ENCODE results near the gene PLCB4.
A peak's percentile ranks its signal among the peaks of the same experiment; 100 is the strongest.

The PLCB4 gene

DNA sequence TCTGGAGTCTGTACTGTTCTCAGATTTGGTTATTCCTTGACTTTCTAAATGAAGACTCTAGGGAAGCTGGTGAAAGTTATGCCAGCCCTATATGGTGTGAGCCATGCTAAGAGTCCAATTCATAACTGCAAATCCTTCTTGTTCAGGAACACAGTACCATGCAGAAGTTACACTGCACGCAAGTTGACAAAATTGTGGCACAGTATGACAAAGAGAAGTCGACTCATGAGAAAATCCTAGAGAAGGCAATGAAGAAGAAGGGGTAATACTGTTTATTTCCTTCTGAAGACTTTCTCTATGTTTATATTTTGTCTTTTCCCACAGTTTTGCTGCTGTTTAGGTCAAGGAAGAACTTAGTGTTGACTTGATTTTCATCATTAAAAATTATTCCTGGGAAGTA is 384.3 kb downstream of the PLCB4 start:
- no peak for DNase-seq (ENCODE audit: low spot score)

DNA sequence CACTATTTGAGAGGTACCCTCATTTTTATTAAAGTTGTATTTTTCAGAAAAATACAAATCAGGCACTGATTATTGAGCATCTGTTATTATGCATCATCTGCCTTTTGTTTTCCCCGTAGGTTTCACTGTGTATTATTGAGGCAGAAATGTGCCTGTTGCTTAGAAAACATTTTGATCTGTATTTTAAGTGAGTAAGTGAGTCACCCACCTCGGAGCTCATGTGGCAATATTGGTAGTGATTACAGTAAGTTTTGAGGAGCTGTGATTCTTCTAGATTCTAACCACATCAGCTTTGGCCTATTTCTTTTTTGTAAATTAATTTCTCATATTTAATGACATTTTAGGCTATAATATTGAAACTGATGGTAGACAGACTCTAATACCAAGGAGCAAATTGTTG is 385.9 kb downstream of the PLCB4 start:
- DNase-seq (ENCODE audit: low spot score): no peak

DNA sequence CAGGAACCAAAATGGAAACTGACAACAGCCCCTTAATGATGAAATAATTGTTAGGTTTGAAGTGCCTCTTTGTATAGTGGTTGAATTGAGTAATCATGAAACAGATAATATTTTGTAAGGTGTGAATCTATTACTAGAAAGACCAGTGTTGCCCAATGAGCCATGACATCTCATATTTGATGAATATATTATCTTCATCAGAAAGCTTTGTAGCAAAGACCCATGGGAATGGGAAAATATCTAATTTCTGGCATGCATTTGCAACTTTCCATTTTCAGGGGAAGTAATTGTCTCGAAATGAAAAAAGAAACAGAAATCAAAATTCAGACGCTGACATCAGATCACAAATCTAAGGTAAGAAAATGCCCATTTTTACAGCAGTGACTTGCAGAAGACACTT is 388.2 kb downstream of the PLCB4 start:
- DNase-seq (ENCODE audit: low spot score): no peak

DNA sequence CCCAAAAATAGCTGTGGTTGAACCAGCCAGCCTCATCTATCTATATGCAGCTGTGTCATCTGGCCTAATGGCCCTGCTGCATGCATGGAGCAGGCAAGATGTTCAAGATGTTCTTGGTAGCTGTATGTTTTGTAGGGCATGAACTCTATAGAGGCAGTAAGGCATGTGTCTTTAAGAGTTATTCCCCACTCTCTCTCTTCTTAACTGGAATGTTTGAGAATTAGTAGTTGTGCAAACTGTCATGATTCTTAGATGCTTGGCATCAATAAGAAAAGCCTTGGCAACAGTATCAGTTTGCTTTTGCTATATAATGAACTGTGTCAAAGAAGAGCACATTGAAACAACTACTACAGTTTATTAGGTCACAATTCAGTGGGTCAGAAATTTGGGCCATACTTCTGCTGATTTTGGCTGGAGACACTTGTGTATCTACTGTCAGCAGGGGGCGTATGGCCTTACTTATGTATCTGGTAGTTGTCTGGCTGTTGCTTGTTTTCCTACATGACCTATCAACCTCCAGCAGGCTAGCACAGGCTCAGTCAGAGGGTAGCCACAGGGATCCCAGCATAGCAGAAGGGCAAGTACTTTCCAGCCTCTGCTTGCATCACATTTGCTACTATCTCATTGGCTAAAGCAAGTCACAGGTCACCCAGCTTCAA is 389.4 kb downstream of the PLCB4 start:
- no peak for DNase-seq (ENCODE audit: low spot score)

DNA sequence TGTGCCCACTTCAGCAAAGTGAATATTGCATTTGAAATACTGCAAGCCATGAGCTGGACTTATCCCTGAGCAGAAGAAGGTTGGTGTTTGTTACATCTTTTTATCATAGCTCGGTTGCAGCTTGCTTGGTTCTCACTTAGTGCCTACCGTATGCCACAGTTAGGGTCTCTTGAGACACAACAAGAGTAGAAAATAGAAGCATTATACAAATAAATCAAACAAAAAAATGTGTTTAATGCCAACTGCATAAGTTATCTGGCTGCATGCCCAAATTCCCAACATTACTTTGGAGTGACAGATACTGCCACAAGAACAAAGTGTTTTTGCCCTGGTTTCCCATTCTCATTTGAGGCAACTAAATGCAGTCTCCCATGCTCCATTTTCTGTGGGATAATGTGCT is 391.6 kb downstream of the PLCB4 start:
- peak; percentile 28 for DNase-seq (ENCODE audit: low spot score)

DNA sequence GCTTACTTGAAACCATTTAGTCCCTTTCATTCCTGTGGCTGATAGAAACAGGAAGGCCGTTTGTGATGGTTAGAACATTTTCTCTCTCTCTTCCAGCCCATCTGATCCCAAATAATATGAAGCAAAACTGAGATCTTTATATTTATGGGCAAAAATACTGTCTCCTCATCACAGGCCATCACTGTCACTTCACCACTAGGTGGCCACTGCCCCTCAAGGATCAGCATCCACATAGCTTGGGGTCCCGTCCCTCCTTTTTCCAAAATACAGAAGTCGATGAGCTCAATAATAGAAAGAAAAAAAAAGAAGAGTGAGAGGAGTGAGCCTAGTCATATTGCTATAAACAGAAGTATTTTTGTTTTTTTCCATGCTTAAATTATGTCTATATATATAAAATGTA is 399.1 kb downstream of the PLCB4 start:
- no peak for DNase-seq (ENCODE audit: low spot score)

DNA sequence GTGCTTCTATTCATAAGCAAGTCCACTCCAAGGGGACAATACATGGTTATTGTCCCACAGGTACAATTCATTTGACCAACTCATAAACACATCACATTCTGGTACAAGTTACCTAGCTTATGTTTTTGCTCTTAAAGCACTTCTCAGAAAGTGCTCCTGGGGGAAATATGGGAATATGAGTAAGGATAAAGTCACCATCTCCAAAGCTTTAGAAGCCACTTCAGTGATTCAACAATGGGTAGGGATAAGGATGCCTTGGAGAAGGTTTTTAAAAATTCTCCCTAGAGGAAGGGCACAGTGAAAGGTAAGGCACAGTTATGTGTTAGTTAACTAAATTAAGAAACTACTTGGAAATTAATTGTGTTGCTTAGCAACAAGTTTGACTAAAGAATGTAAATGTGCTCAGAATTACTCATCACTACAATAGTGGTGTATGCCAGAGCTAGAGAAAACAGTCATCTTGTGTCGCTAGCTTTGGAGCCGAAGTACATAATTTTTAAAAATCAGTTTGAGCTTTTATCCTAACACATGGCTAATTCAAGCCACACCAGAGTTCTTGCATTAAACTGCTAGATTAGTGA is 406.0 kb downstream of the PLCB4 start:
- DNase-seq (ENCODE audit: low spot score): peak; percentile 34

DNA sequence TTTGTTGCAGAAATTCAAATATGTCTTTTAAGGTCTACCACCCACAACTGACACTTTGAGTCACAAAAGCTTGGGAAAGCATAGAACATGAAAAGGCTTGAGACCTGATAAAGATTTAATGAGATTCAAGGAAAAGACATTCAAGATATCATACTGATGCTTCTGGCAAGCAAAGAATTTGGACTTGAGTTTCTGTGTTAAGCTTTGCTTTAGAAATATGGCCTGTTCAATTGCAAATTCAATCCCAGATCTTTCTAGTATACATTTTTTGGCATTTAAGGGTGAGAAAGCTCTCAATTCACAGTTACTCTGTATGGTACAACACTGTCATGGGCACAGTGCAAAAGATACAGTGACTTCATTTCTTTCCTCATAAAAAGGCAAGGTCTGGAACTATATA is 406.6 kb downstream of the PLCB4 start:
- DNase-seq (ENCODE audit: low spot score): no peak

DNA sequence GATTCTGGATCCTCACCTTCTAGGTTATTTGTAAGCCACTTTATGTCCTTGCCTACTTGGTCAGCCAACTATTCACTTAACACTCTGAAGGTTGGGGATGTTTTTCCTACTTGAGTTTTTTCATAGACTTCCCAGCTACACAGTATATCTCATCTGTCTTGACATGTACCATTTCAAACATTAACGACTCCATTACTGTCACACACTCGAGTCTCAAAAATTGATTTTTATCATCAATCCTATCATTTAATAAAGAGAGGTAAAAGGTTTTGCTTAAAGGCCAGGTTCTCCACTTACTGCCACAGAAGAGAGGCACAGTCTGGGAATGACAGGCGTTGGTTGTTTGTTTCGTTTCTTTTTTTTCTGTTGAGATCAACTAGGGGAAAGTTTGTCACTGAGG is 407.3 kb downstream of the PLCB4 start:
- no peak for DNase-seq (ENCODE audit: low spot score)

DNA sequence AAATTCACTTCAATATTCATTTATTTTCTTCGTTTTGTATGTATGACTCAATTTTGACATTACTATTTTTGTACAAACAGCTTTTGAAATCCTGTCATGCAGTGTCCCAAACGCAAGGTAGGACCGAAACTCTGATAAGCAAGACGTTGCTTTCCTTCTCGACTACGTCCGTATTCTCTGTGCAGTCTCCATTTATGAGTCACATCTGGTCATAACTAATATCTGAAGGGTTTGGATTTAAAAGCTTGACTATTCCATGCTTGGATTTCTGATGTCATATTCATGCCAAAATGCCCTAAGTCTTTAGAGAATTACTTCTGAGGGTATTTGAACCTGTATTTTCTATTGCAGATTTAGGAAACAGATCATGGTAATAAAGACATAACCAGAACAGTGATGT is 407.8 kb downstream of the PLCB4 start:
- DNase-seq (ENCODE audit: low spot score): no peak

DNA sequence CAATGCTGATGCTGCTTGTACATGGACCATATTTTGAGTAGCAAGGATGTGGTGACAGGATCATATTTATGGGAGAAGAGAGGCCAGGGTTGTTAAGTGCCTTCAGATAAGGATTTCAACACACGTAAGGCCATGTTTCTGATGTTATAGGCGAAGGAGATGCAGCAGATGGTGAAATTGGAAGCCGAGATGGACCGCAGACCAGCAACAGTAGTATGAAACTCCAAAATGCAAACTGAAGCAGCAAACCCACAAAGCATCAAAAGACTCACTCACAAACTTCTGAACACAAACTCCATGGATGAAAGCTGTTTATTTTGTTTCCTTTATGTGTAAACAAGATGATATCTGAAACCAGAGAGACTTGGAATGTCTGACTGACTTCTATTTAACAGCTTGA is 409.9 kb downstream of the PLCB4 start:
- no peak for DNase-seq (ENCODE audit: low spot score)

DNA sequence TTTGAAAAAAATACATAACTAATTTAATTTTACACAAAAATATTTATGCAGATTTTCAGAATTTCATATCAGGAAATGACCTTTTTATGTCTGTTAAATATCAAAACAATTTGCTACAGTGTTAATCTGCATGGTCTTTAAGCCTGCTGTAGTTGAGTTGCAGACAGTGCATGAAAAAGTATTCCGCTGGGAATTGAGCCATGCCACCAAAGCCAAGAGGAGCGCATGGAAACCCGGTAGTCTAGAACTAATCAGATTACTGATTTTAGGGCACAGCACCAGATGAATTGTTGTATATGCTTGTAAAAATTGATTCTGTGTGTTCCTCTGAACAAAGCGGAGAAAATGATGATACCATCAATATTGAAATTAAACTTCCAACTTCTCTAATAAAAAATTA is 411.2 kb downstream of the PLCB4 start:
- no peak for DNase-seq (ENCODE audit: low spot score)

DNA sequence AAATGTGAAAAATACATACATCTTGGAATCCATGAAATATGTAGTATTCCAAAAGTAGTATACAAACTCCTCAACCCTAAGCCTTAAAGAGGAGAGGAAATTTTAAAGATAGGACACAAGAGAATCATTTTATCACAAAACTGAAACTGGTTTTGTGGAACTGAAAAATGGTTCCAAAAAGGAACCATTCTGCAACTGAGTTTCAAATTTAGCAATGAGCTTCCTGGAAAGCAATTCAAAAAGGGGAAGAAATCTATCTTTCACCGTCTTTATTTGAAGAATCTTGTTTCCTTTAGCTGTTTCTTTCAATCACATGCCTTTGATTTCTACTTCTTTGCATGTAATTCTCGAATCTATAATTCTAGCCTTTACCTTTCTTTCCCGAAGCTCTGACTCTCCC is 413.3 kb downstream of the PLCB4 start:
- DNase-seq (ENCODE audit: low spot score): no peak

DNA sequence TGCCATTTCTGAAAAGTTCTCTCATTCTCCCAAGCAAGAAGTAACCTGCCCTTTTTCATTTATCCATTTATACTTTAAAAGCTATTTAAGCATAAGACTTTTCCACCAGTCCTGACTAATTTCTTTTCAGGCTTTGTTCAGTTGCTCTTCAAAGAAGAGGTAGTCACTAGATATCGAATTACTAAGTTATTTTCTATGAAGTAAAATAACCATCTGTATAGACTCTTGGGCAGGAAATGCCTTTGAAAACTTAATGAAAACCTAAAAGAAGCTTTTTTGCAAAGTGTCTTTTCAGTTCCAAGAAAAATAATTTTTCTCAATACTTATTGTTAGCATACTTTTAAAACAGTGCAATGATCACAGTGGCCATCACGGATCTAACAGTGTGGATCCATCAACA is 414.2 kb downstream of the PLCB4 start:
- DNase-seq (ENCODE audit: low spot score): no peak

DNA sequence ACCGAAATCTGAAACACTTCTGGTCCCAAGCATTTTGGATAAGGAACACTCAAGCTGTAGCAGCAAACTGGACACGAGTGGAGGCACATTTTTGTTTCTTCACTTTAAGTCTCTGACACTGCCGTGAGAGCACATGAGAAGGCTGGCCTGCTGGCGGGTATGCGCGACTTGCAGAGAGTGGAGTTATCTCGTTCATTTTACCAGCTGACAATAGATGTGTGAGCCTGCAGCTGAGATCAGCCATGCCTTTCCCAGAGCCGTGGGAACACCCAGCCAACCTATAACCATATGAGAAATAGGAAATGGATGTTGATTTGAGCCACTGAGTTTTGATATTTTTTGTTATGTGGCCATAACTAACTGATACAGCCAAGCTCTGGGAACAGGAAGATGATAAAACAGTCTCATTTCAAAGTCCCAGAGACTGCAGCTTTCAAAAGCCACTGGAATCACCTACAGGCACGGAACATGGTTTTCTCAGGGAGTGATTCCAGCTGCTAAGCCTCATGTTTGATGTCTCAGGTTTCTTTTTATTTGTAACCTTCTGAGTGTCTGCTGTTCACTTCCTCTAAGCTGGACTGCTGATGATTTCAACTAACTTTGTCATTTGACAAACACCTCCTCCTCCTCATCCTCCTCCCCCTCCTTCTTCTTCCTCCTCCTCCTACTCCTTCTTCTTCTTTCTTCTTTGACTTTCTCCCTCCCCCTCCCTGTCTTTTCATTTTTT is 416.9 kb downstream of the PLCB4 start:
- DNase-seq (ENCODE audit: low spot score): no peak

DNA sequence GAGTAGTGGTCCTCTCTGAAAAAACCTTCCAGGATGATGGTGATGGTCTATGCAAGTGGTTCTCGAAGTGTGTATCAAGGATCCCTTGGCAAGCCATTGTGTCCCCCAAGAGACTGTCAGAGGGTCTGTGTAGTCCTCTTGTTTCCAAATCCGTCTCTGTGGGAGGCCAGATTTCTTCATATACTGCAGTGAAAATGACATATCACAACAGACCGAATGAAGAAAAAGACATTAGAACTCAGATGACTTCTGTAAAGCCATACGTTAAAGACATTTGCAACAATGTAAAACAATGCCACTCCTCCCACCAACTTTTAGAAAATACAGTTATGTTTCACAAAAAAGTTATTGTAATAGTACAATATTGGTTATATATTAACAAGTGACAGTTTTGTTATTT is 418.3 kb downstream of the PLCB4 start:
- no peak for DNase-seq (ENCODE audit: low spot score)

DNA sequence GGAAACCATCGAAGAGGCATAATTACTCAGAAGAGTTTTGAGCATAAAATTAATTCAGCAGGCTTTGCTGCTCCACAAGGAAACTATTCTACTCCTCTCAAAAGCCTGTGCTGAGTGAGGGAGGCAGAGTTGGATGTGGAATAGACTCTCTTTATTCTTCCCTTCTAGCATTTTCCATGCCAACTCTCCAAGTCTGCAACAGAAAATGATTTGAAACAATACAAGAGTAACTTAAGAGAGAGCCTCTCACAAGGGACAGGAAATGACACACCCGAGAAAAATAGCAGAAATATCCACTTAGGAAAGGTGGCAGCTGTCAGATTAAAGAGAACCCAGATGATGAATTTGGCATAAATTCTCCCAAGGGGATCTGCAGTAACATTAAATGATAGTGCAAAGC is 419.2 kb downstream of the PLCB4 start:
- no peak for DNase-seq (ENCODE audit: low spot score)

DNA sequence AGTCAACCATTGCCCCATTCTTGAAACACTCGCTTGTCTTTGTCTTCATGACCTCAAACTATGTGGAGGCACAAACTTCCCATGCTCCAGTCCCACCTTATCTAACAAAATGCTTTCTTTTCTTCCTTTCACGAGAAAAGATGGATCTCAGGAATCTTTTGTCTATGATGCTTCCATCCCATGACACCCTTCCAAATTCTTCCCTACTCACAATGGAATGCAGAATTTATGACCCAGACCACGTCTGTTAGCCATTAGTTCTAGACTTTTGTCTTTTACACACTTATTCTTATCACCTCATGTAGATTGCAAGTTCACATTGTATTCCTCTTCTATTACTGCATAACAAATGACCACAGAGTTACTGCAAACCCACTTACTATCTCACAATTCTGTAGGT is 421.3 kb downstream of the PLCB4 start:
- peak; percentile 22 for DNase-seq (ENCODE audit: low spot score)

DNA sequence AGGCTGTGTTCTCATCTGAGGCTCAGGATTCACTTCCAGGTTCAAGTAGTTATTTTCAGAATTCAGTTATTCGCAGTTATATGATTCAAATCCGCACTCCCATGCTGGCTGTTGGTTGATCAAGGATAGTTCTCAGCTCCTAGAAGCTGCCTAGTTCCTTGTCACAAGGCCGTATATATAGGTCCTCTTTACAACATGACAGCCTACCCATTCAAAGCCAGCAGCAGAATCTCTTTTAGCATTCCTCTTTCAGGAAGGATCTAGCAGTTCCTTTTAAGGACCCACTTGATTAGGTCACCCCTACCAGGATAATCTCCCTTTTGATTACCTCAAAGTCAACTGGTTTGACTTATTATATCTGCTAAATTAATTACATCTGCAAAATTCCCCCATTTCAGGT is 421.7 kb downstream of the PLCB4 start:
- no peak for DNase-seq (ENCODE audit: low spot score)

DNA sequence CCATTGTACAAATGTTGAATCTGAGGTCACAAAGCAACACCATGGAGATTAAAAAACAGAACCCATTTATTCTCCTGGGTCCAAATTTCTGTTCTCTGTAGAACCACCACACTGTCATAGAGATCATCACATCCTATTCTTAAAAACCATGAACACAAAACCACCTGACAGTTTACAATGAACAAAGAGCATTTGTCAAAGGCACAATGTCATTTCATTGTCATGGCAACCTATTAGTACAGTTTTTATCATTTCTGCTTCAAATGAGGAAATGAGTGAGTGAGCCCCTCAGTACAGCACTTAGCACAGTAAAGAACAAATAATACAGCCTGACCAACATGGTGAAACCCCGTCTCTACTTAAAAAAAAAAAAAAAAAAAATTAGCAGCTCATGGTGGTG is 422.4 kb downstream of the PLCB4 start:
- DNase-seq (ENCODE audit: low spot score): no peak

DNA sequence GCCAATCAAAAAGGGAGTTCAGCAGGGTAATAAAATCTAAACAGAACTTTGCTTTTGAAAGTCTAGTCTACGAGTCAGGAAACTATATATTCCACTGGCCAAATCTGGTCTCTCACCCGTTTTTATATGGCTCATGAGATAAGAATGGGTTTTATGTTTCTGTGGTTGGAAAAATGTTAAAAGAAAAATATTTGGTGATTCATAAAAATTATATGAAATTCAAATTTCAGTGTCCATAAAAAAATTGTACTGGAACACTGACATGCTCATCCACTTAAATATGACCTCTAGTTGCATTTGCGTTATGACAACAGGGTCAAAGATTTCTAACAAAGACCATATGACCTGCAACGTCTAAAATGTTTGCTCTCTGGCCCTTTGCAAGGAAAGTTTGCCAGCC is 423.2 kb downstream of the PLCB4 start:
- DNase-seq (ENCODE audit: low spot score): no peak

DNA sequence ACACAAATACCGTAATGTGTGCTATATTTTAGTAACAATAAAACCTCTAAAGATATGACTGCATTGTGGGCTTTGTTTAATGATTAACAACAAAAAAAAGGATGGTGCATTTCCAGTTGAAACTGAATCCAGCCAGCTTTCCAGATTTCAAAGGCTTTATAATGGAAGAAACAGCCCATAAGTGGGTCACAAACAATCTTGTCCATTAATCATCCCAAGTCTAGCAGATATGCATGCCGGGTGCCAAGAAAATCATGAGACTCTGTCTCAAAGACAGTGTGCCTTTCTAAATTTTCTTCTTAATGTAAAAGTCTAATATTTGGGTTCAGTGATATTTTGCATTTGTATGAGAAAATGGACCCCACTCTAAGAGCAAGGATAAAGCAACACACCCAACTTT is 424.9 kb downstream of the PLCB4 start:
- DNase-seq (ENCODE audit: low spot score): no peak

DNA sequence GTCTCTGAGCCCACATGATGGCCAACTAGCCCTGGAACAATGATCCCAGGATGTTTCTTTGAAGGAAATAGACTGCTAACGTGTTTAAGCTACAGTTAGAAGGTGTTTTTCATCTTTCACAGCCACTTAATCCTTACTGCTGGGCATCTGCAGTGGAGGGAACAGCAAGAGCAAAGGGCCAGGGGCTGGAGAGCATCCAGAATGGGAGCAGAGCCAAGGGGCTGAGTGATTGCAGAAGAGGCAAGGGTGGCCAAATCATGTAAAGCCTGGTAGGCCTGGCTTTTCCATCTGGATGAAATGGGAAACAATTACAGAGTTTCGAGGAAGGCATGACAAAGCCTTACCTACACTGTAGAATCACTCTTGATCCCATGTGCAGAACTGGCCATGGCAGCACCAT is 426.8 kb downstream of the PLCB4 start:
- no peak for DNase-seq (ENCODE audit: low spot score)

DNA sequence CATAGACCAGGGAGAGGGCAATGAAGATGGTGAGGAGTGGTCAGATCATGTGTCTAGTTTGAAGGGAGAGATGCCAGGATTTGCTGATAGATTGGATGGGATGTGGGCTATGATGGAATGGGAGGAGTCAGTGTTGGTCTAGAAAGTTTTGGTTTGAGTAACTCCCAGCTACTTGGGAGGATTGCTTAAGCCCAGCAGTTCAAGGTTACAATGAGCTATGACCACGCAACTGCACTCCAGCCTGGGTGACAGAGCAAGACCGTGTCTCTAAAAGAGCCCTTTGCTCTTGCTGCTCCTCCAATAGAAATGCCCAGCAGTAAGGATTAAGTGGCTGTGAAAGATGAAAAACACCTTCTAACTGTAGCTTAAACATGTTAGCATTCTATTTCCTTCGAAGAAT is 427.3 kb downstream of the PLCB4 start:
- DNase-seq (ENCODE audit: low spot score): no peak
